Ramos (cell line): Measurements from ENCODE around the gene RORB.

ENCODE experiments used
- in situ Hi-C: fragments of 300-500 bp; cut with MboI; formaldehyde crosslinking; loops from one replicate; pipeline ENCODE4 v1.14.3; 2022; ENCODE audit warnings: low sequenced_read_pairs; ENCODE audit not compliant: unreplicated experiment

The RORB gene

DNA sequence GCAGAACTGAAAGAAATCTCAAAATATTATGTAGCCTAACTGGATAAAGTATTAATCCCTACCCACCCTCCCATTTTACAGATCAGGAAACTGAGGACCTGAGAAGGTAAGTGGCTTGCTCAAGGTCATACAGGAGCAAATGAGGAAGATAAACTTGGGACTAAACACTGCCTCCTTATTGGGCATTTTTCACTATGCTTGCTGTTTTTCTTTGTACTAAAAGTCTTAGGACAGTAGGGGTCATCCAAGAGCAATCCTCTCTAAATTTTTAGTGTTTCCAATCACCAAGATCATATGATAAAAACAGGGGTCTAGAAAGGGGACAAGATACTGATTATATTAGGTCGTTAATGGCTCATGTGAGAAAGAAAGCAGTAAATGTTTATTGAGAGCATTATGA is 80.8 kb downstream of the RORB start:
- in situ Hi-C loops, result no loop called here

GRCh38 chr9:74589576-74589975 is 92.4 kb downstream of the RORB start:
- in situ Hi-C loops, result no loop called here

DNA sequence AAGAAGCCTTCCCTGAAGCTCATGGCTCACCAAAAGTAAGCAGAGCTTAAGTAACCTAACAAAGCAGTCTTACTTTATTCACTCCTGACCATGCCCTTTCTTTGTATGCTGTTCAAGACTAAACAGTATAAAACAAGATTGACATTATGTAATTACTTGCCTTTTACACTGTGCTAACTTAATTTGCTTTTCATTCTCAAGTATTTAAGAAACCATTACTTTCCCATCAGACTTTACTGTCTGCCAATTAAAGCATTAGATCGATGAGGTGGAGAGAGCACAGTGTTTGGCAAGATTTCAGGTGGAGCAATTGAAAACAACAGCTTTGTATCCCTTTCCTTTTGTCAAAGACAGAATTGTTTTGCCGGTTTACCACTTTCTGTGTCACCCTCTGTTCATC is 98.2 kb downstream of the RORB start:
- in situ Hi-C loops, result no loop called here

DNA sequence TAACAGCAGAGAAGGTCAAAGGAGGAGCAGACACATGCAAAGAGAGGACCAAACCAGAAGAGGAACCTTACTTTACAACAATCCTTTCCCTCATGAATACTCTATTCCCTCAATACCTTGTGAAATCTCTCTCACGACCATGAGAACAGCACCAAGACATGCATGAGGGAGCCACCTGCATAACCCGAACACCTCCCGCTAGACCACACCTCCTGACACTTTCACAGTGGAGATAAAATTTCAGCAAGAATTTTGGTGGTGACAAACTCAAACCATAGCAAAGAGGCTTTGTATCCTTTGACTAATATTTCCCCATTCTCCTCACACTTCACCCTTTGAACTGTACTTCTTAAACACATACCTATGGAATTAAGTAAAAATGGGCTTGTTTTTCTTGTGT is 101.7 kb downstream of the RORB start:
- in situ Hi-C loops, result no loop called here

DNA sequence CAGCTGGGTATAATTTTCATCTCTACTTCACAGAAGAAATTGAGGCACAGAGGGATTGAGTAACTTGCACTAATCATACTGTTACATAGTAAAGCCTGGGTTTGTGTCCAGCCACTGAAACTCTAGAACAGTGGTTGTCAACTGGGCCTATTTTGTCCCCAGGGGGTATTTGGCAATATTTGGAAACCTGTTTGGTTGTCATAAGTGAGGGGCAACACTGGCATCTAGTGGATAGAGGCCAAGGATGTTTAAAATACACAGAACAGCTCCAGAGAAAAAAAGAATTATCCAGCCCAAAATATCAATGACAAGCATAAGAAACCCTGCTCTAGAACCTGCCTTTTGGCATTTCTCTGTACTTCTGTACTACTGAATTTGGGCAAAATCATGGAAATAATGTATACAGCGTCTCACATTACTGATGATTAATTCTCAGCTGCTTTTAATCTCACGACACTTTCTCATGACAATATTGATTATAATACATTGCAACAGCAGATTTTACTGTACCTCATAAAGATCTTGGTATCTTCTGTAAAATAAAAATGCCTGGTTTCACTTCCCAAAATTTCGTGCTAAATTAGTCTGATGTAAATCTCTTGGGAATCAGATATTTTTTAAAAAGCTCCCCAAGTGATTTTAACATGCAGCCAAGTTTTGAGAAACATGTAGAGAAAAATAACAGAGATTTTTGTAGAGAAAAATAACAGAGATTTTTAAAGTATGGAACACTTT is 112.7 kb downstream of the RORB start:
- in situ Hi-C loops, result no loop called here

DNA sequence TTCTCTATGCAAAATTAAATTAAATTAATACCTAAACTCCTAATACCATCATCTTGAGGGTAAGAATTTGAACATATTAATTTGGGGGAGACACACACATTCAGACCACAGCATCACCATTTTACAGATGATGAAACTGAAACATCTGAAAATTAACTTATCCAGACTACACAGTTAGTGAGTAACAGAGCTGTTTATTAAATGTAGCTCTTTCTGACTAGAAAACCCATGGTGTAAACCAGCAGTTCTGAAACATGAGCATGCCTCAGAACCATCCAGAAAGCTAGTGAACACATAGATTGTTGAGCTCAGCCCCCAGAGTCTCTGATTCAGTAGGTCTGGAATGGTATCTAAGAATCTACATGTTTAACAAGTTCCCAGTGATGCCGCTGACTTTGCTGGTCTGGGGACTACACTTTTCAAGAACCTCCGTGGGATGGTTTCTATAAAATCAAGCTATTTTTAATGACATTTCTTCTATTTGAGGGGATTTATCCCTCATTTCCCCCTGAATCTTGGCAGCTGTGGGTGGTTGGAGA is 113.5 kb downstream of the RORB start:
- in situ Hi-C loops, result no loop called here

DNA sequence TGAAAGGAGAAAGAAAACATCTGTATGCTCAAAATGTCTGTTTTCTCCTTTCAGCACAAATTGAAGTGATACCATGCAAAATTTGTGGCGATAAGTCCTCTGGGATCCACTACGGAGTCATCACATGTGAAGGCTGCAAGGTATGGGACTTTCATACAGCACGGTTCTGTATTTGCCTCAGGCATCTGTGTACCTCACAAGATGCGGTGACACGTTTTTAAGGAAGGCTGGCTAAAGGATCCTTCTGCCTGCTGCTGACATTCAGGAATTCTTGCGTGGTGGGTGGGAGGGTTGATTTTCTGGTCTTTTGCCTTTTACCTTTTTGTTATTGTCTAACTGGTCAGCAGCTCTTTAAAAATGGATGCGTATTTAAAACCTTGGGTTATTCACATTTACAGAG is 133.1 kb downstream of the RORB start:
- in situ Hi-C loops, result no loop called here

DNA sequence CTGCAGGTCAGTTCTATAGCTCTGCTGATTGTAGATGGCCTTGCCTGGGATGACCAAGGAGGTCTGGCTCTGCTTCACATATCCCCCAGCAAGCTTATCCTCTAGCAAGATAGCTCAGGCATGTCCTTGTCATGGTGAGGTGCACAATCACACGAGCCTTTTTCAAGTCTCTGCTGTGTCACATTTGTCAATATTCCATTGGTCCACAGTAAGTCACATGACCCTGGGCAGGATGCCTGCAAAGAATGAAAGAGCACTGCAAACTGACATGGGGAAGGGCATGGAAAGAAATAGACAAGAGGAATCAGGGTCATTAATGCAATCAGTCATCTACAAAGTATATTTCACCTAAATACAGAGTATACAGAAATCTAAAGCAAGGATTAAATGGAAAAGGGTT is 142.0 kb downstream of the RORB start:
- in situ Hi-C loops, result no loop called here

DNA sequence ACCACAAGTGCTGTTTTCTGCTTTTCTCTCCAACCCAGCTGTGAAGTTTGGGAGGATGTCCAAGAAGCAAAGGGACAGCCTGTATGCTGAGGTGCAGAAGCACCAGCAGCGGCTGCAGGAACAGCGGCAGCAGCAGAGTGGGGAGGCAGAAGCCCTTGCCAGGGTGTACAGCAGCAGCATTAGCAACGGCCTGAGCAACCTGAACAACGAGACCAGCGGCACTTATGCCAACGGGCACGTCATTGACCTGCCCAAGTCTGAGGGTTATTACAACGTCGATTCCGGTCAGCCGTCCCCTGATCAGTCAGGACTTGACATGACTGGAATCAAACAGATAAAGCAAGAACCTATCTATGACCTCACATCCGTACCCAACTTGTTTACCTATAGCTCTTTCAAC is 145.2 kb downstream of the RORB start:
- in situ Hi-C loops, result no loop called here

GRCh38 chr9:74643303-74643923 is 146.3 kb downstream of the RORB start:
- in situ Hi-C loops, result no loop called here

DNA sequence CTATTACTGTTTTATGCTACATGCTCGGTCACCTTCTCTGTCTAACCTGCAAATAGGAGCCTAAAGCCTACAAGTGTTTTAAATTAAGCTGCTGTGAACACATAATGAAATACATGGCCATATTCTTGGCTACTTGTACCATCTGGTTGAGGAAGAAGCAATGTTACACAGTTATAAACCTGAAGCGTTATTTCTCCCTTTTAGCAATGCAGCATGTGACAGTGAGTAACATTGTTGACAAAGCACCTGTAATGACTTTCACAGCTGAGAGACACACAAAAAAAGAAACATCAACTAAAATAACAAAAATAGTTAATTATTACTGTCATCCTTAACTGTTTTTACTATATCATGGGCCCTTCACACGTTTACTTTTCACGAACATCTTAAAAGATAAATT is 146.9 kb downstream of the RORB start:
- in situ Hi-C loops, result no loop called here

DNA sequence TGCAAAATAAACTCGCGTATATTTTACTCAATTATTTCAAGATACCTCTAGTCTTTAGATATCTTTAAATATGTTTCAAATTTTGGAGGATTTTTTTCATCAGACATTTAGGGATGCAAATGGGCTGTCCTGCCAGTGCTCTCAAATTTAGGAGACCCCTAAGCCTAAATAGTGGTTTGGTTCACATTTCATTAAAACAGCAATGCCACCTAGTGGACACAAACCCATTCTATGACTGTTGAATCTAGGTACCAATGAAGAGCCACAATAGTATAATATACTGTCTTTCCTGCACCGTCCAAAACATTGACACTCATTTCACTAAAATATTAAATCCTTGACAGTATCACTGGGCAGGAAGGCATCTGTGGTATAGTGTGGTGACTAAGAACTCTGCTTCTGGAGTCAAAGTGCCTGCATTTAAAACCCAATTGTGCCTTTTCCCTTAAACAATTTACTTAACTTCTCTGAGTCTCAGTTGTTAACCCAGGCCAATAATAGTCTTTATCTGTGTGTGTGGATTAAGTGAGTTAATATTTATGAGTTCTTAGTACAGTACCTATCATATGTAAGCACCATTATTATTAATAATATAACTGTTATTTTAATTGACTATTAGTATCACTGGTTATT is 148.0 kb downstream of the RORB start:
- in situ Hi-C loops, result no loop called here

- in situ Hi-C loops, result no loop called here
These were observed 156.4 kb downstream of the RORB start for GRCh38 chr9:74653410-74654080.

GRCh38 chr9:74662674-74663073 is 165.5 kb downstream of the RORB start:
- in situ Hi-C loops, result no loop called here

- in situ Hi-C loops, result no loop called here
These were observed 166.3 kb downstream of the RORB start for GRCh38 chr9:74663439-74663838.

DNA sequence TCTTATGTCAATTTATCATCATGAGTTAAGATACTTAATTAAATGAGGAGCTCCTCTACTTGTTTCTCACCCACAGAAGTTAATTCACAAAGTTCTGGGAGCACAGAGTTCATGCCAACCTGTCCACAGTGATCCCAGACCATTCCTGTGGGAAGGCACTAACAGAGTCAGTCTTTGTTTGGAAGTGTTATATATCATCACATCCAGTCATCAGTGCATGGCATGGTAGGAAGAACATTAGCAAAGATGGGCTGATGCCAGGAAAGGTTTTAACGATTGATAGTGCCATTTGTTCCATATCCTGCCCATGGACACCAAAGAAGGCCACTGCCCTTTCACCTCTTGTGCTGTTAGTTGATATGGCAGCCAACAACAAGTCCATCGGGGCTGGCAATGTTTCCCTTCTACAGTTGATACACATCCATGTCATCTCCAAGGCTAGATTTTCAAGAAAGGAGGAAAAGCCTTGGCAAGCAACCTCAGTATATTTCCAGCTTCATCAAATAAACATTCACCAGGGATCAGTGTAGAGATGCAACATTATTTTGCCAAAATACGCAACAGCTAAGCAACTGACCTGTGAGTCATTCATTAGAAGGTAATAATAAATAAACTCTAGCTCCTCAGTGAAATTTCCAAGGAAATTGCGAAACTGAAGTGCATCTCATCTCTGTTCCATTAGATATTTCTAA is 169.6 kb downstream of the RORB start:
- in situ Hi-C loops, result no loop called here

GRCh38 chr9:74672237-74672636 is 175.1 kb downstream of the RORB start:
- in situ Hi-C loops, result no loop called here

GRCh38 chr9:74674077-74674476 is 176.9 kb downstream of the RORB start:
- in situ Hi-C loops, result no loop called here

DNA sequence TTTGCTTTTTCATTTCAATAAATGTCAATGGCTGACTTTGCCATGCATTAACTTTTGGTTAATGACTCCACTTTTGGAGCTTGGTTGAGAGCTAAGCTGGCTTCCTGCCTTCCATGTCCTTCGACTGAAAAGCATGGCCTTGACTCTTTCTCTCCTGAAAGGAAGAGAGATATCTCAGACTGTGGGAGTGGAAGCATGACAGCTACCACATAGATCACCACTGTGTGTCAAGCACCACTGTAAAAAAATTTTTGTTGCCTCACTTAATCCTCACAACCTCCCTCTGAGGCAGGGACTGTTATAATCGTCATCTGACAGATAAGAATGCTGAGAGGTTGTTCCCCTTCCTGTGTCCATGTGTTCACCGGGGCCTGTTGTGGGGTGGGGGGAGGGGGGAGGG is 184.8 kb downstream of the RORB start:
- in situ Hi-C loops, result no loop called here

GRCh38 chr9:74683322-74683721 is 186.2 kb downstream of the RORB start:
- in situ Hi-C loops, result no loop called here
